Astrocyte (in vitro differentiated cells and primary cell): Measurements from ENCODE around the gene TLL1. TPM values are rescaled to one million over a fixed set of nuclear protein-coding genes. Genes with fewer than 3 reads are reported as not detected.

ENCODE experiments used
- DNase-seq: peaks from one replicate; pipeline ENCODE4 v3.0.0-alpha.2; 2010; ENCODE audit warnings: low read depth
- FAIRE-seq: peaks from 2 replicates; lab custom pipeline; 2011; peaks lifted over from hg19 to GRCh38; lab: Jason Lieb, UNC
- H2AFZ ChIP-seq: 2 replicates; pipeline ENCODE4 v1.6.0; 2012; ENCODE audit warnings: low read depth, low read length, inconsistent platforms
- H3K27ac ChIP-seq: 2 replicates; pipeline ENCODE4 v1.5.1; 2011; ENCODE audit warnings: low read depth, low read length, inconsistent platforms
- H3K27me3 ChIP-seq: 2 replicates; pipeline ENCODE4 v1.6.0; 2011; ENCODE audit warnings: low read length, inconsistent platforms; ENCODE audit not compliant: insufficient read depth
- H3K36me3 ChIP-seq: 2 replicates; pipeline ENCODE4 v1.5.1; 2011; ENCODE audit warnings: low read length, inconsistent platforms; ENCODE audit not compliant: insufficient read depth
- H3K4me1 ChIP-seq: 2 replicates; pipeline ENCODE4 v1.5.1; 2011; ENCODE audit warnings: low read length, inconsistent platforms; ENCODE audit not compliant: insufficient read depth
- H3K4me2 ChIP-seq: 2 replicates; pipeline ENCODE4 v1.6.0; 2012; ENCODE audit warnings: low read length, inconsistent platforms
- H3K4me3 ChIP-seq: 2 replicates; pipeline ENCODE4 v1.5.1; 2011; ENCODE audit warnings: low read depth, mild to moderate bottlenecking, low read length, inconsistent platforms; ENCODE audit not compliant: insufficient read depth
- H3K79me2 ChIP-seq: 2 replicates; pipeline ENCODE4 v1.6.0; 2012; ENCODE audit warnings: mild to moderate bottlenecking, low read length, inconsistent platforms; ENCODE audit not compliant: insufficient read depth
- H3K9ac ChIP-seq: 2 replicates; pipeline ENCODE4 v1.6.0; 2012; ENCODE audit warnings: mild to moderate bottlenecking, low read length, inconsistent platforms
- H3K9me3 ChIP-seq: 2 replicates; pipeline ENCODE4 v1.5.1; 2012; ENCODE audit warnings: low read depth, mild to moderate bottlenecking, low read length, inconsistent platforms; ENCODE audit not compliant: insufficient read depth
- H4K20me1 ChIP-seq: 2 replicates; pipeline ENCODE4 v1.6.0; 2012; ENCODE audit warnings: low read length, inconsistent platforms; ENCODE audit not compliant: insufficient read depth
- H3K27ac Mint-ChIP-seq: one replicate; pipeline ENCODE4 v1.8.0; 2021; ENCODE audit warnings: mild to moderate bottlenecking, mixed read lengths; ENCODE audit not compliant: unreplicated experiment
- H3K27me3 Mint-ChIP-seq: one replicate; pipeline ENCODE4 v1.8.0; 2021; ENCODE audit warnings: low read depth, mixed read lengths; ENCODE audit not compliant: unreplicated experiment
- H3K36me3 Mint-ChIP-seq: one replicate; pipeline ENCODE4 v1.8.0; 2021; ENCODE audit warnings: low read depth, mixed read lengths; ENCODE audit not compliant: unreplicated experiment
- H3K4me1 Mint-ChIP-seq: one replicate; pipeline ENCODE4 v1.8.0; 2021; ENCODE audit warnings: low read depth, mixed read lengths; ENCODE audit not compliant: unreplicated experiment
- H3K4me3 Mint-ChIP-seq: one replicate; pipeline ENCODE4 v1.8.0; 2021; ENCODE audit warnings: mild to moderate bottlenecking, moderate library complexity, mixed read lengths; ENCODE audit not compliant: unreplicated experiment
- H3K9me3 Mint-ChIP-seq: one replicate; pipeline ENCODE4 v1.8.0; 2021; ENCODE audit warnings: mild to moderate bottlenecking, mixed read lengths; ENCODE audit not compliant: unreplicated experiment
- EZH2 ChIP-seq: IDR thresholded peaks from 2 replicates; pipeline ENCODE4 v1.6.1; 2012; ENCODE audit warnings: mild to moderate bottlenecking, low read length, inconsistent platforms; ENCODE audit not compliant: insufficient read depth
- total RNA-seq: library from RNA; stranded (reverse); gene quantifications from 2 replicates; pipeline ENCODE4 v1.2.1, GENCODE V29; 2021
- TF ChIP-seq, protein P1 (sequence below): IDR thresholded peaks from 2 replicates; pipeline ENCODE4 v1.5.1; 2011; ENCODE audit warnings: low read depth, mild to moderate bottlenecking, inconsistent platforms, low read length, moderate library complexity; ENCODE audit not compliant: insufficient read depth

The TLL1 gene
- total RNA-seq, 1 donor from 2014 or later: 2.7 TPM

DNA sequence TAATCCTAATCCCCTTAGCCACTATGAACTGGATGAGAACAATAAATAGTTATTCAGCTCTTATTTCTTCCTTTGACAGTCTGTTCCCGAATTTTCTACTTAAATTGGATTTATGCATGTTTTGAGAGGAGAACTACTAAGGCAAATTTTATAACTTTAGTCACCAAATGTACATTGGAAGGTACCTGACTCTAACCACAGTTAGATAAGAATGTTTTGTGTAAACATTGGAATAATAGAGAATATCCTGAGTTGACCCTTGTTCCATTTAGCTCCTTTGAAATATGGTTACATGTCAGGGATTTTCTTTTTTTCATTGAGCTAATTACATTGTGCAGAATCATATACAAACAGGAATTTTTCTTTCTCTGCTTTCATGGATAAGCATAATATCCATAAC is 202.6 kb downstream of the TLL1 start:
- Histone ChIP-seq H3K36me3 (no peaks in the 10 kb centered on the region), H3K4me3 (no peak overlapping the region), H3K9ac (no peak overlapping the region), H3K9me3 (no peaks in the 10 kb centered on the region), H3K4me1 (no peaks in the 10 kb centered on the region), H3K27me3 (no peaks in the 10 kb centered on the region), H3K79me2 (no peaks in the 10 kb centered on the region), H2AFZ (no peak overlapping the region), H3K27ac (no peak overlapping the region), H4K20me1 (no peaks in the 10 kb centered on the region), H3K4me2 (no peak overlapping the region)
- Mint-ChIP-seq H3K4me1 (no peaks in the 10 kb centered on the region), H3K9me3 (no peaks in the 10 kb centered on the region), H3K4me3 (no peak overlapping the region), H3K27ac (no peak overlapping the region), H3K36me3 (no peaks in the 10 kb centered on the region), H3K27me3 (no peaks in the 10 kb centered on the region)
- DNase-seq (no peak), FAIRE-seq (no peak)
- no peak for TF ChIP-seq EZH2
- TF ChIP-seq, protein P1, sequence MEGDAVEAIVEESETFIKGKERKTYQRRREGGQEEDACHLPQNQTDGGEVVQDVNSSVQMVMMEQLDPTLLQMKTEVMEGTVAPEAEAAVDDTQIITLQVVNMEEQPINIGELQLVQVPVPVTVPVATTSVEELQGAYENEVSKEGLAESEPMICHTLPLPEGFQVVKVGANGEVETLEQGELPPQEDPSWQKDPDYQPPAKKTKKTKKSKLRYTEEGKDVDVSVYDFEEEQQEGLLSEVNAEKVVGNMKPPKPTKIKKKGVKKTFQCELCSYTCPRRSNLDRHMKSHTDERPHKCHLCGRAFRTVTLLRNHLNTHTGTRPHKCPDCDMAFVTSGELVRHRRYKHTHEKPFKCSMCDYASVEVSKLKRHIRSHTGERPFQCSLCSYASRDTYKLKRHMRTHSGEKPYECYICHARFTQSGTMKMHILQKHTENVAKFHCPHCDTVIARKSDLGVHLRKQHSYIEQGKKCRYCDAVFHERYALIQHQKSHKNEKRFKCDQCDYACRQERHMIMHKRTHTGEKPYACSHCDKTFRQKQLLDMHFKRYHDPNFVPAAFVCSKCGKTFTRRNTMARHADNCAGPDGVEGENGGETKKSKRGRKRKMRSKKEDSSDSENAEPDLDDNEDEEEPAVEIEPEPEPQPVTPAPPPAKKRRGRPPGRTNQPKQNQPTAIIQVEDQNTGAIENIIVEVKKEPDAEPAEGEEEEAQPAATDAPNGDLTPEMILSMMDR: no peak

DNA sequence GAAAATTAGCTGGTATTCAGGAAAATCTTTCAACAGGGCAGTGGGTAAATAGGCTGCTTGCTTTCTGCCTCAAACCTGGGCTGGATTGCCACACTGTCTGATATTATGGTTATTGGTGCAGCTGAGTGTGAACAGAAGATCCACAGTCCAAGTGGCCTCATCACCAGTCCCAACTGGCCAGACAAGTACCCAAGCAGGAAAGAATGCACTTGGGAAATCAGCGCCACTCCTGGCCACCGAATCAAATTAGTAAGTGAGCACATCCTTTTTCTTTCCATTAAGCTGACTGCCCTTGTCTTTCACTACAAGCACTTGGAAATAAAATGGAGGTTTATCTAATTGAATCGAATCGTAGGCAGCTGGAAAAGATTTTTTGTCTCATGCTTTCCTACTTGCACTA is 204.7 kb downstream of the TLL1 start:
- H3K4me3 Mint-ChIP-seq: no peak overlapping the region
- DNase-seq (no peak), FAIRE-seq (no peak)
- H3K27me3 Mint-ChIP-seq: no peaks in the 10 kb centered on the region
- TF ChIP-seq, protein P1: no peak
- no peak for TF ChIP-seq EZH2
- H3K36me3 ChIP-seq: no peaks in the 10 kb centered on the region
- H3K4me2 ChIP-seq: no peak overlapping the region
- no peaks in the 10 kb centered on the region for H3K4me1 ChIP-seq
- H3K4me3 ChIP-seq: no peak overlapping the region
- H3K27me3 ChIP-seq: no peaks in the 10 kb centered on the region
- H3K27ac ChIP-seq: no peak overlapping the region
- no peaks in the 10 kb centered on the region for H3K9me3 ChIP-seq
- no peaks in the 10 kb centered on the region for H3K9me3 Mint-ChIP-seq
- no peak overlapping the region for H2AFZ ChIP-seq
- H3K27ac Mint-ChIP-seq: no peak overlapping the region
- H3K9ac ChIP-seq: no peak overlapping the region
- no peaks in the 10 kb centered on the region for H3K79me2 ChIP-seq
- H4K20me1 ChIP-seq: no peaks in the 10 kb centered on the region
- no peaks in the 10 kb centered on the region for H3K36me3 Mint-ChIP-seq
- H3K4me1 Mint-ChIP-seq: no peaks in the 10 kb centered on the region

DNA sequence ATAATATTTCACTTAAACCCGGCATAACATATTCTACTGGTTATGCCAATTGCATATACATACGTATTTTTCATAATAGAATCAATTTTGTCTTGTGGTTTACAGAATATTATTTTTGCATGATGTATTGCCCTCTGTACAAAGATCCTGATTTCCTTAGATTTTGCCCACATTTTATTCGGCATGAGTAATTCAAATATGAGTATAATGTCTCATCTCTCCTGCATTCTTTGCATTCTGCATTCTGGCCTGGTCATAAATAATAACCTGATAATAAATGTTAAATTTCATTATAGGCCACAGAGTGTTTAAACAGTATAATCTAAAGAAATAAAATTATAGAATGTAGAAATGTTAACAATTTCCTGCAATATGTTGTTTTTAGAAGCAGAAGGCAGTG is 205.3 kb downstream of the TLL1 start:
- TF ChIP-seq, protein P1: no peak
- TF ChIP-seq EZH2: no peak
- no peaks in the 10 kb centered on the region for H3K4me1 ChIP-seq
- DNase-seq (no peak), FAIRE-seq (no peak)
- no peak overlapping the region for H3K4me2 ChIP-seq
- Mint-ChIP-seq H3K9me3 (no peaks in the 10 kb centered on the region), H3K27me3 (no peaks in the 10 kb centered on the region), H3K27ac (no peak overlapping the region), H3K4me3 (no peak overlapping the region), H3K36me3 (no peaks in the 10 kb centered on the region), H3K4me1 (no peaks in the 10 kb centered on the region)
- H3K9ac ChIP-seq: no peak overlapping the region
- H3K36me3 ChIP-seq: no peaks in the 10 kb centered on the region
- H2AFZ ChIP-seq: no peak overlapping the region
- no peaks in the 10 kb centered on the region for H3K9me3 ChIP-seq
- no peaks in the 10 kb centered on the region for H4K20me1 ChIP-seq
- no peak overlapping the region for H3K27ac ChIP-seq
- H3K79me2 ChIP-seq: no peaks in the 10 kb centered on the region
- H3K27me3 ChIP-seq: no peaks in the 10 kb centered on the region
- no peak overlapping the region for H3K4me3 ChIP-seq
